NCI-H2171 treated with DMSO at 0.1 percent for 48 hours (cell line): ENCODE results near the gene SH3RF3.

ENCODE experiments used
- DNase-seq: peaks from one replicate; lab custom pipeline; 2025; lab: John Stamatoyannopoulos, UW

The SH3RF3 gene

DNA sequence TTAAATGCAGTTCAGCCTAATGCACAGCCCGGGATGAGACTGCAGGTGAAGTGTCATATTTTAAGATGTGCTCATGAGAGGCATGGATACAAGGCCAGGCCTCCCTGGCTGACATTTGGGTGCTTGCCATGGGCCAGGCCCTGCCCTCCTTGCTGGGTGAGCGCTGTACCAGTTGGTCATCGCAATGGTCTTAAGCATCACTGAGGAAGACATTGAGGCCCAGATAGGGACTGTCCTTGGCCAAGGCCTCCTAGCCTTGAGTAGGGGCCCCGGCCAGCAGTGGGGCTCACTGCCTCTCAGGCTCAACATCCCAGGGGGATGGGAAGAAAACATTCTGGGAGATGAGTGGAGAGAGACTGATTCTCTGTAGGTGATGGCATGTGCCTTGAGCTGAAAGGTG, 184.3 kb downstream of the SH3RF3 start:
- DNase-seq: no peak

DNA sequence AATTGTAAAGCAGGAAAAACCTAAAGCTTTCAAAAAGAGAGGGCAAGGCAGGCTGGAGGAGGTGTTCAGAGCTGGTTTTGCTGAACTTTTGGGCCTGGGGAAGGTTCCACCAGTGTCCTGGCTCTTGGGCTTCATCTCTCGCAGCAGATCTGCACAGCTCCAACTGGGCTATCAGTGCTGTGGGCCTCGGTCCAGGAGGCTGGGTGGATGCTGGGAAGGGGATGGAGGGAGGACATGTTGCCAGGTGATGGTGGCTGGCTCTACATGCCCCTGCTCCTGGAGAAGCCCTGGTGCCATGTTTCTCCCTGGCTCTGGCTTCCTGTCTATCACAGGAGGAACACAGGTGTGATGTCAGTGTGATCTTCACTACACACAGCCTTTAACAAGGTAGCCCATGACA, 187.1 kb downstream of the SH3RF3 start:
- DNase-seq: no peak

DNA sequence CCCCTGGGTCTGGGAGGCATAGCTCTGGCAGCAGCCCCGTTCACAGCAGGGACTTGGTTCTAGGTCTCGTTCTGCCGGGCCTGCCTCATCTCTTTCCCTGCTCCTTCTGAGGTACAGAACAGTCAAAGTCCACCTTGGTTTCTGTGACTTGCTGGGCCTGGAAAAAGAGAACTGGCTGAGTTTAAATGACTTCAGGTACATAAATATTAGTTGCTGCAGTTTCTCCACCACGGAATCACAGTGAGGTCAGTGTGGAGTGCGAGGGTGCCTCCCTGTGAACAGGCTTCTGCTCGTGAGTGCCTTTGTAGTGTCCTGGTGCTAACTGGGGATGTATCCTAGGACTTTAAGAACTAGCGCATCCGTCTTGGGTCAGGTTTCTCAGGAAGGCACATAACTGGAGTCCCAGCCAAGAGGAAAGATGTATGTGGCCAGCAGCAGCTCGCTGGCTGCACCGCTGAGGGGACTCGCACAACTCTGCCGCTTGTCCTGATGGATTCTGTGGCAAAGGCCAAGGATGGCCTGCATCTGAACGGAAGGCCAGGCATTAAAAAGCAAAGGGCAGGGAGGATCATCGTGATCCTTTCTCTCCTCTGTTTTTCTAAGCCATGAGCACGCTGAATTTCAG, 188.6 kb downstream of the SH3RF3 start:
- no peak for DNase-seq

- peak; percentile 92 for DNase-seq
Measured at GRCh38 chr2:109318150-109318948, 189.3 kb downstream of the SH3RF3 start.

- DNase-seq: peak; percentile 64
Measured at GRCh38 chr2:109318949-109319342, 189.9 kb downstream of the SH3RF3 start.

DNA sequence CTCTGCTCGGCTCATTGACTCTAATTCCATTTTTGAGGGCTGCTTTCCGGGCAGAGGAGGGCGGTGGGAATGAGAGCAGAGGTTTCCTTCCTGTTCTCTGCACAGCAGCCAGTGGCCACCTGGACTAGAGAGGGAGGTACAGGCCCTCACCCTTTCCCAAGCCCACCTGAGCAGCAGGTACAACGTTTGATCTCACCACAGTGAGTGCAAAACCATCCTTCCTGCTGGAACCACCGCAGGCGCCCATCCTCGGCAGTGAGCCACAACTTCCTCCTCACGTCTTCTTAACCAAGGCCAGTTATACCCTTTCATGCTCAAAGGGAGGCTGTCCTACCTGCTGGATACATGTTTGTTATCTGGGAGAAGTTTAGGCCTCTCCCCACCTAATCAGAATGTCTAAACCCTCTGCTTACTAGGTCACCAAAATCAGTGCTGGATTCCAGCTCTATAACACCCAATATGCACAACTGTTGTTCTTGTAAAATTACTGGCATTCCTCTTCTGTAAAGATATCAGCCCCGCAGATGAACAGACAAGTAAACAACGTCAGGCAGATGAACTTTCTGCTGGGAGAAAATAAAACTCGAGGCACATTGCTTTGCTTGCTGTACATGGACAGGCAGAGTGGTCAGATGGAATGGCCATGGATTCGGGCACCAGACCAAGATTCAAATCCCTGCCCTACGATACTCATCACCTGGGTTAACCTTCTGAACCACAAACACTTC, 191.4 kb downstream of the SH3RF3 start:
- no peak for DNase-seq

GRCh38 chr2:109321570-109321969, 192.6 kb downstream of the SH3RF3 start:
- no peak for DNase-seq

- no peak for DNase-seq
Measured at GRCh38 chr2:109322111-109322510, 193.1 kb downstream of the SH3RF3 start.

DNA sequence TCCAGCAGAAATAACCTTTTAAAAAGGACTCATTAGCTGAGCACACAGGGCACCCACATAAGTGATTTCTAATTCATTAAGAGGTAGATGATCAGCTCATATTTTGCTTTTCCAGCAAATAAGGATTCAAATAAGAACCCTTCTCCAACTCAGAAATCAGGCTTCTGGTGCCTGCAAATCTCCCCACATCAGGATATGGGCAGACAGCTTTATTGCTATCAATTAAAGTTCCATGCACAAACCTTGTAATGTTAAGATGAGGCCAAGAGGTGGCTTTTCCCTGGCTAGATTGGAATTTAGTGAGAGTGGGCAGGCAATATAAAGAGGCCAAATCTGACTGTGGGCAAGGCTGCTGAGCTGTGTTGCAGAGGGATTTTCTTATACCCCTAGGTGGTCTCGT, 193.6 kb downstream of the SH3RF3 start:
- DNase-seq: no peak

GRCh38 chr2:109324861-109325260, 195.9 kb downstream of the SH3RF3 start:
- DNase-seq: no peak

GRCh38 chr2:109325570-109325969, 196.6 kb downstream of the SH3RF3 start:
- DNase-seq: no peak

- DNase-seq: no peak
Measured at GRCh38 chr2:109326306-109326705, 197.3 kb downstream of the SH3RF3 start.

- DNase-seq: no peak
Measured at GRCh38 chr2:109330056-109330455, 201.1 kb downstream of the SH3RF3 start.

GRCh38 chr2:109331081-109331480, 202.1 kb downstream of the SH3RF3 start:
- peak; percentile 86 for DNase-seq

DNA sequence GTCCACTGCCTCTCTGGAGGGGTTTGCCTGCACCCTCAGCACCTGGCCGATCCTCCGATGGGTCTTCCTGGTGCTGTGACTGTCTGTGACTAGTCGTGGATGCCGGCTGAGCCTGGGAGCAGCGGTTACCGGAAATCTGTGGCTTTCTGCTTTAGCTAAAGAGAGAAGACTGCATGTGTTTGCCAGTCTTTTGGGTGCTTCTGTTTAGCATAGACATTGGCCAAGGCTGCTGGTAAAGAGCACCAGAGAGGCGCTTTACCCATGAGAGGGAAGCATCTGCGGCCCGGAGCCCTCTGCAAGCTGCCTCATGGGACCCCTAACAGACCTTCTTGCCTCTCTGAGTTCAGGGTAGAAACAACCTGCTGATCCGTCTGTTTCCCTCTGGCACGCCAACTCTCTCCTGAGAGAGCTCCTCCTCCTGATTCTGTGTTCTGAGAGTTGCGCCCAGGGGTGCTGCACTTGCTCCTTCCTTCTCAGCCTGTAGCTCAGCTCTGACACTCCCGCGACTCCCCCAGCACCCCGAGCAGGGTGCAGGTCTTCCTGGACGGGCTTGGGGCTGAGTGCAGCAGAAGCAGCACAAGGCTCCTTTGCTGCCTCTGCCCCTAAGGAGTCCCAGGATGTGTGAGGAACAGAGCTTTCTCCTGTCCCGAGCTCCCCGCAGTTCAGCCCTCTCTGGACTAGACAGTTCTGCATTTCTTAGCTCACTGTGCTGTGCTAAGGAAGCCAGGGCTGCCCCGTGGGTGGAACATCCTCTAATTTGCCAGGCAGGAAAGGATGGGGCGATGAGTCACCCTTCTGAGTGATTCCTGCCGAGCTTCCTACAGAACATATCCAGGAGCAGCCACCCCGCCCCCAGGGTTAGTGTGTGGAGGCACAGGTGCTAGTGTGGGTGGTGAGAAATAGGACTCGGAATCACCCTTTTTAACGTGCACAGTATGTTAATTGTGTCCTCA, 203.2 kb downstream of the SH3RF3 start:
- DNase-seq: peak; percentile 58

GRCh38 chr2:109332880-109333279, 203.9 kb downstream of the SH3RF3 start:
- no peak for DNase-seq

GRCh38 chr2:109333414-109334210, 204.6 kb downstream of the SH3RF3 start:
- no peak for DNase-seq

DNA sequence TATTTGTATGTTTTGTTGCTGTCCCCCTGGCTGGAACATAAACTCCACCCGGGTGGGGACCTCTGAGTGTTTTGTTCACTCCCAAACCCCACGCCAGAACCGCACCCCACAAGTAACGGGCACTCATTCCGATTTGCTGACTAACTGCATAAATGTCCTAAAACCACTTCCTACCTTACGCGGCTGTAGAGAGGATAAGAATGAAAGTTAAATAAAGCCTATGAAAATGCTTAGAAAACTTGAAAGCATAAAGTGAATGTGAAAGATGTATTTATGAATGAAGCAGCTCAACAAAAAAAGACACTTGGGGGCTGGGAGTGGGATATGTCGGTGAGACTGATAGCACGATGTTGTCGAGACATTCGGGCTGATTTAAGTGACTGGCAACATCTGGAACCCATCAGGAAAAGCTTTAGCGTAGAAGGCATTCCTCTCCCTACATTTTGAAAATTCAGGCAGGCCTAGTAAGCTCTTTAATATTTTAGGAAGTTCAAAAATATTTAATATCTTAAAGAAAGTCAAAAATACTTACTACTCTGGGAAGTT, 206.7 kb downstream of the SH3RF3 start:
- no peak for DNase-seq

GRCh38 chr2:109336296-109336695, 207.3 kb downstream of the SH3RF3 start:
- no peak for DNase-seq

DNA sequence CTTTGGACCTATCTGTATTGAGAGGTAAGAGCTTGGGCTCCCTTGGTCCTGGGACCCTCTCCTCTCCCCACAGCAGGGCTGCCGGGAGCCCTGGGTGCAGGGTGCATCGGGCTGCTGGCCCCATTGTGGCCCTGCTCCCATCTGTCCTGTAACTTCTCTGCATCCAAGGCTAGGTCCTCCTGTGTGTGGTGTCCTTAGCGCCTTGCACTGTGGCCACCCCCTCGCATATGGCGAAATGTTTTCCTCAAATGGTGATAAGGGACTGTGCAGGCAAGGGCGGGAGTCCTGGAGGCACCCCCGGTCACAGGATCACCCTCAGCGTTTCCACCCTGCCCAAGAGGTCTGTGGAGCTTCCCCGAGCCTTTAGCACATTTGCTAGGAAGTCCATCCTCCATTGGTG, 208.2 kb downstream of the SH3RF3 start:
- no peak for DNase-seq

DNA sequence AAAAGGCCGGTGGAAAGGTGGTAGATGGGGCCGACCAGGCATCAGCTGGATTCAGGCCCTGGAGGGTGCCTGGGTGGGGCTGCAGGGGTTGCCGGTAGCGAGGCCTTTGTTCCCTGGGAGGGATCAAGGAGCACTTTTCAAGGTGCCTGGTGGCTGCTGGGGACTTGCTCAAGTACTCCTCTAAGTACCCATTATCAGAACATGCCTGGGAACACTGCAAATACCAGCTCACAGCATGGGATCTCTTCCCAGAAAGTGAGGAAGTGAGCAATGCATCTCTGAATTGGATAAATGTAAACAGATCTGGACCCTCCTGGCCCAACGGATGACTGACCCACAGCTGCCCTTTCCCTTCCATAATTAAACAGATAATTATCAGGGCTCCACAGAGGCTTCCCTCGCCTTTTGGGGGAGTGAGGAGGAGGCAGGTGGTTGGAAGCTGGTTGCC, 210.5 kb downstream of the SH3RF3 start:
- no peak for DNase-seq
